Measurements from ENCODE around the gene TRAPPC6A. TPM values are rescaled to one million over a fixed set of nuclear protein-coding genes. Genes with fewer than 3 reads are reported as not detected.

TRAPPC6A gene
- total and polyA plus RNA-seq, 2 of the 4 experiments (the other 2 are of a cell fraction), result 4.1 to 13.4 TPM

- Histone ChIP-seq H2BK20ac (ENCODE audit: low read depth, low read length) (no peak overlapping the region), H3K23ac (ENCODE audit: low read depth, low read length) (no peak overlapping the region), H2BK15ac (ENCODE audit: low read depth, low read length) (no peak overlapping the region), H3K4ac (ENCODE audit: low read depth, low read length) (no peak overlapping the region), H3K9ac (ENCODE audit: low read depth, low read length) (no peak overlapping the region), H3K4me2 (ENCODE audit: low read depth, low read length) (no peak overlapping the region), H3K36me3 (ENCODE audit: control insufficient read depth, insufficient read depth, low read length) (peaks cover 3% of the 10 kb centered on the region; the same call in 1 of the 2 replicates), H3K4me1 (ENCODE audit: control insufficient read depth, insufficient read depth, low read length) (no peaks in the 10 kb centered on the region), H4K8ac (ENCODE audit: low read depth in 2 of 2, low read length in 2 of 2) (no peak overlapping the region), H3K14ac (replicated peaks; ENCODE audit: low read depth, low read length) (no peak overlapping the region), H4K20me1 (ENCODE audit: insufficient read depth, low read length) (peaks cover 82% of the 10 kb centered on the region), H4K5ac (ENCODE audit: low read depth, low read length) (no peak overlapping the region), H3K18ac (ENCODE audit: low read depth, low read length) (no peak overlapping the region), H2AFZ (replicated peaks; ENCODE audit: low read length, poor library complexity) (peak overlapping the region; percentile 13), H2BK120ac (ENCODE audit: low read depth, low read length) (no peak overlapping the region), H2AK5ac (ENCODE audit: low read depth, low read length) (no peak overlapping the region; the same call in 1 of the 2 replicates), H3K4me3 (ENCODE audit: insufficient read depth, low read depth, low read length) (no peak overlapping the region), H3K9me3 (ENCODE audit: control insufficient read depth, insufficient read depth, low read length) (no peaks in the 10 kb centered on the region), H3K27me3 (ENCODE audit: control insufficient read depth, insufficient read depth, low read length) (no peaks in the 10 kb centered on the region), H2BK5ac (ENCODE audit: low read depth, low read length, poor library complexity, severe bottlenecking) (no peak overlapping the region), H3K27ac (ENCODE audit: insufficient read depth, low read length) (no peak overlapping the region), H2AK9ac (replicated peaks; ENCODE audit: low read depth, low read length, poor library complexity) (peak overlapping the region; percentile 94), H3K9me1 (ENCODE audit: insufficient read depth, low read length) (peaks cover 3% of the 10 kb centered on the region; the same call in 1 of the 2 replicates), H4K91ac (ENCODE audit: insufficient read depth, low read depth, low read length) (no peak overlapping the region), H3K79me1 (ENCODE audit: low read depth in 1 of 2, low read length in 2 of 2) (peaks cover 40 to 84% of the 10 kb centered on the region in 2 experiments), H3K56ac (ENCODE audit: extremely low read depth, insufficient read depth, low read length) (no peak overlapping the region)
- peak; percentile 94 for ATAC-seq (ENCODE audit: low read depth)
- TF ChIP-seq NFE2L2 (IDR thresholded peaks at IDR 0.05; ENCODE audit: low read depth, low read length) (no peak), CHD1 (IDR thresholded peaks at IDR 0.05; ENCODE audit: low read depth, low read length) (no peak), CTCF (conservative IDR thresholded peaks at IDR 0.05; ENCODE audit: low read depth, low read length) (peak; percentile 66), POLR2A (IDR thresholded peaks at IDR 0.05; ENCODE audit: low read depth, low read length) (no peak), SMC3 (IDR thresholded peaks at IDR 0.05; ENCODE audit: low read depth, low read length) (peak; percentile 83), FOS (IDR thresholded peaks at IDR 0.05; ENCODE audit: low read depth, low read length) (no peak), USF2 (IDR thresholded peaks at IDR 0.05; ENCODE audit: low read depth, low read length) (no peak), CEBPB (IDR thresholded peaks at IDR 0.05; ENCODE audit: low read depth, low read length) (no peak), MAFK (IDR thresholded peaks at IDR 0.05; ENCODE audit: low read depth, low read length) (no peak), RAD21 (IDR thresholded peaks at IDR 0.05; ENCODE audit: low read length) (peak; percentile 74), RFX5 (IDR thresholded peaks at IDR 0.05; ENCODE audit: low read depth, low read length) (no peak), RCOR1 (IDR thresholded peaks at IDR 0.05; ENCODE audit: insufficient replicate concordance, low read length) (no peak)
- CTCF ChIA-PET, result interaction anchor here (0.6 to 1.0 kb wide), 2 partner anchors 34 to 75 kb away, joined by 3 to 4 read pairs; no protein-coding TSS in a partner anchor
- POLR2A ChIA-PET (ENCODE audit: unreplicated experiment), result no interaction called here
- no TSS peak for BruUV-seq (replicated peaks)
- in situ Hi-C loops (cut with MboI; ENCODE audit: low sequenced_read_pairs) (no loop called here), dilution Hi-C loops (cut with HindIII; ENCODE audit: low sequenced_read_pairs, unreplicated experiment) (no loop called here), intact Hi-C loops (cut with micrococcal nuclease) (loop anchor here (5.0 kb wide), 1 partner anchor 34 kb away; the partner anchor contains the start of gene PPP1R37)
- WGBS, 2 experiments (ENCODE audit: extremely low coverage in 2 of 2, insufficient read length in 1 of 2), result 34% methylated on average over 3 of the region's 12 CpGs; no CpG with 5 or more reads in 1 of the 2 experiments
- peak; percentile 49 for DNase-seq
Observed at GRCh38 chr19:45125975-45126493, 52.0 kb downstream of the TRAPPC6A start.

All from IMR-90 (cell line).